T-helper 1 cell treated with Interleukin-12 subunit alpha and Interleukin-12 subunit beta and Interleukin-4 antibody, amounts not matched to agents 30 μg/mL and 1 μg/mL, for 36 hours (primary cell): ENCODE data around the gene USP10.

Experiments used
- H3K27ac Mint-ChIP-seq: one replicate; pipeline ENCODE4 v1.8.0; 2021; ENCODE audit warnings: mild to moderate bottlenecking, mixed read lengths
- H3K27me3 Mint-ChIP-seq: one replicate; pipeline ENCODE4 v1.8.0; 2021; ENCODE audit warnings: low read depth, mixed read lengths
- H3K36me3 Mint-ChIP-seq: one replicate; pipeline ENCODE4 v1.8.0; 2021; ENCODE audit warnings: low read depth, mixed read lengths
- H3K4me1 Mint-ChIP-seq: one replicate; pipeline ENCODE4 v1.8.0; 2021; ENCODE audit warnings: low read depth, mixed read lengths
- H3K4me3 Mint-ChIP-seq: one replicate; pipeline ENCODE4 v1.8.0; 2021; ENCODE audit warnings: mild to moderate bottlenecking, moderate library complexity, mixed read lengths
- H3K9me3 Mint-ChIP-seq: one replicate; pipeline ENCODE4 v1.8.0; 2021; ENCODE audit warnings: mixed read lengths

The USP10 gene

GRCh38 chr16:84806890-84807258, 107.1 kb downstream of the USP10 start:
- H3K27ac Mint-ChIP-seq = no peak overlapping the region

DNA sequence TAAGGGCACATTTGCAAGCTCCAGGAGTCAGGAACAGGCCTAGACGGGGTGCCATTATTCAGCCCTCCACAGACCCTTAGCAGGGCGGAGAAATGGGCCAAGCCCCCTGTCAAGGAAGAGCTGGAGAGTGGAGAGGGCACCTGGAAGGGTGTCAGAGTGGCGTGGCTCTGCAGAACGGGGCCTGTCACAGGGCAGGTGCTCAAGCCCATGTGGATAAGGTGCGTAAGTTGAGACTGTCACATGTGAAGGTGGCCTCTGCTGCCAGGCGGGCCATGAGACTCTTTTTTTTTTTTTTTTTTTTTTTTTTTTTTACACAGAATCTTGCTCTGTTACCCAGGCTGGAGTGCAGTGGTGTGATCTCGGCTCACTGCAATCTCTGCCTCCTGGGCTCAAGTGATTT, 108.0 kb downstream of the USP10 start:
- no peak overlapping the region for H3K27ac Mint-ChIP-seq
- H3K36me3 Mint-ChIP-seq = no peaks in the 10 kb centered on the region
- H3K4me1 Mint-ChIP-seq = peaks cover 29% of the 10 kb centered on the region
- no peaks in the 10 kb centered on the region for H3K27me3 Mint-ChIP-seq
- H3K4me3 Mint-ChIP-seq = no peak overlapping the region
- H3K9me3 Mint-ChIP-seq = no peaks in the 10 kb centered on the region

More at GRCh38 chr16:84806890-84807258, 107.1 kb downstream of the USP10 start:
- Mint-ChIP-seq H3K27me3 (no peaks in the 10 kb centered on the region), H3K4me1 (peaks cover 26% of the 10 kb centered on the region), H3K36me3 (no peaks in the 10 kb centered on the region), H3K9me3 (no peaks in the 10 kb centered on the region), H3K4me3 (no peak overlapping the region)

- peaks cover 3% of the 10 kb centered on the region for H3K27me3 Mint-ChIP-seq
- H3K36me3 Mint-ChIP-seq = no peaks in the 10 kb centered on the region
- no peak overlapping the region for H3K4me3 Mint-ChIP-seq
- H3K4me1 Mint-ChIP-seq = peaks cover 29% of the 10 kb centered on the region
- no peaks in the 10 kb centered on the region for H3K9me3 Mint-ChIP-seq
- H3K27ac Mint-ChIP-seq = no peak overlapping the region
Observed at GRCh38 chr16:84808826-84809225, 109.0 kb downstream of the USP10 start.

DNA sequence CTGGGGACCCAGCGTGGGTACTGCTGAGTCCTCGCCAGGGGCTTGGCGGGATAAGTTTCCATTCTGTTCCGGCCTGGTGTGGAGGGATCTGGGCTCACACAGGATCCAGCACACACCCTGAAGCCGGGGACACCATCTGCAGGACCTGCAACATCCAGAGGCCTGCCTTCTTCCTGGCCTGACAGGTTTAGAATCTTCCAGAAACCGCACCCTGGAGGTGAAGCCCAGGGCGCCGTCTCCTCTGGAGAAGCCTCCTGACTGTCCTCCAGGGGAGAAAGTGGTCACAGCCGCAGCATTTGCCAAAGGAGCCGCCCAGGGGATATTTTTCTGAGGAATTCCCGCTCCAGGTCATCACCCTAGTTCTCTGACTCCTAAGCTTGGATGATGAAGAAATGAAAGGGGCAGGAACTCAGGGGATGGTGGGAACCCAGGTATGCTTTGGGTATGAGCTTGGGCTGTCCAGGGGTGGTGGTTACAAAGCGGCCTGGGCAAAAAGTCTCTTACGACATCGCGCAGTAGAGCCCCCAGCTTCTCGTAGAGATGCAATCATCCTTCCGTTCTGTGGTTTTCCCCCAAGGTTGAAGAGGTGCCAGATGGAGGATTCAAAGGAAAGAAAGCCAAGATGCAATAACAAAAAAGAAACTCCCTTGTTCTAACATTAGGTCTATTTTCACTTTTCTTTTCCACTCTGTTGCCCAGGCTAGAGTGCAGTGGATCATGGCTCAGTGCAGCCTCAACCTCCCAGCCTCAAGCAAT, 110.9 kb downstream of the USP10 start:
- Mint-ChIP-seq H3K4me3 (peak overlapping the region; percentile 12), H3K9me3 (no peaks in the 10 kb centered on the region), H3K27ac (peak overlapping the region; percentile 81), H3K27me3 (peaks cover 7% of the 10 kb centered on the region), H3K36me3 (no peaks in the 10 kb centered on the region), H3K4me1 (peaks cover 25% of the 10 kb centered on the region)

GRCh38 chr16:84811529-84811928, 111.7 kb downstream of the USP10 start:
- H3K4me1 Mint-ChIP-seq = peaks cover 19% of the 10 kb centered on the region
- H3K9me3 Mint-ChIP-seq = no peaks in the 10 kb centered on the region
- no peaks in the 10 kb centered on the region for H3K36me3 Mint-ChIP-seq
- H3K27me3 Mint-ChIP-seq = peaks cover 10% of the 10 kb centered on the region
- peak overlapping the region; percentile 81 for H3K27ac Mint-ChIP-seq
- H3K4me3 Mint-ChIP-seq = no peak overlapping the region

DNA sequence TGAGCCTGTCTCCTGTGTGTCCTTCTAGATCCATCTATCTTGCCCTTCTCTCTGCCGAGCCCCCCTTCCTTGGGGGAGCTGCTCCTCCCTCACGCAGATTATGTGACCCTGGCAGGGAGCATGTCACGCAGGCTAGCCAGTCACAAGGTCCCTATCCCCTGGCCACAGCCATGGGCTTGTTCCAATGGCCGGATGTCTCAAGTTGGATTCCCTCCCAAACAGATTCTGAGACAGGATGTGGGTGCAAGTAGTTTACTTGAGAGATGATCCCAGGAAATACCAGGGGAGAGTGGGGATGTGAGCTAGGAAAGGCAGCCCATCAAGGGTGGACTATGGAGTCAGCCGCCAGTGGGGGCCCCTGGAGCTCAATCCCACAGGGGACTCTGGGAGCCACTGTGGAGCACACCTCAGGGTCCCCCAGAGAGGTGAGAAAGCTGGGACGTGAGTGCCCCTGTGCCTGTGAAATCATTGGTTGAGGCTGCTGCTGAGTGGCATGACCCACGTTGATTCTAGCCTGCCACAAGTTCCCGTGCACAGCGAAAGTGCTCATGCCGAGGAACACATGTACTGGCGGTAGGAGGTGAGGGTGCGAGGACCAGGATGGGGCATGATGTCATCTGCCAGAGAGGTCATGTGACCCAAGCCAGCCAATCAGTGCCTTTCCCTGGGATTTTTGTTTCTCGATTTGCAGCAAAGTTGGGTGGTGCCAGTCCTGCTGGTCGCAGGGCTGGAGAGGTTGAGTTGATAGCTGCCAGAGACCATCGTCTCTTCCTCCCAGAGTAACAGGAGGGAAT, 113.5 kb downstream of the USP10 start:
- peaks cover 10% of the 10 kb centered on the region for H3K27me3 Mint-ChIP-seq
- H3K4me3 Mint-ChIP-seq = no peak overlapping the region
- H3K9me3 Mint-ChIP-seq = no peaks in the 10 kb centered on the region
- H3K36me3 Mint-ChIP-seq = no peaks in the 10 kb centered on the region
- peaks cover 19% of the 10 kb centered on the region for H3K4me1 Mint-ChIP-seq
- H3K27ac Mint-ChIP-seq = no peak overlapping the region

- no peak overlapping the region for H3K4me3 Mint-ChIP-seq
- H3K27ac Mint-ChIP-seq = no peak overlapping the region
- no peaks in the 10 kb centered on the region for H3K36me3 Mint-ChIP-seq
- H3K27me3 Mint-ChIP-seq = peaks cover 27% of the 10 kb centered on the region
- no peaks in the 10 kb centered on the region for H3K9me3 Mint-ChIP-seq
- peaks cover 22% of the 10 kb centered on the region for H3K4me1 Mint-ChIP-seq
Observed at GRCh38 chr16:84815462-84815861, 115.7 kb downstream of the USP10 start.

DNA sequence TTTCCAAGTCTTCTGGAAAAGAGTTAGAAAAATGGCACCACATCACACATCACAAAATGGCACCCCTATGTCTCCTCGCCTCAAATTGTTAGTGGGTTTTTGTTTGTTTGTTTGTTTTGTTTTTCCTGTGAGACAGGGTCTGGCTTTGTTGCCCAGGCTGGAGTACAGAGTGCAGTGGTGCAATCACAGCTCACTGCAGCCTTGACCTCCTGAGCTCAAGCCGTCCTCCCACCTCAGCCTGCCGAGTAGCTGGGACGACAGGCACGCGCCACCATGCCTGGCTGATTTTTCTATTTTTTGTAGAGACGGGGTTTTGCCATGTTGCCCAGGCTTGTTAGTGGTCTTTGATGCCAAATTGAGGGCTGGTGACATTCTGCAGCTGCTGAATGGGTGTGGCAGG, 116.2 kb downstream of the USP10 start:
- H3K36me3 Mint-ChIP-seq = no peaks in the 10 kb centered on the region
- H3K27me3 Mint-ChIP-seq = peaks cover 30% of the 10 kb centered on the region
- H3K27ac Mint-ChIP-seq = no peak overlapping the region
- H3K9me3 Mint-ChIP-seq = no peaks in the 10 kb centered on the region
- peaks cover 17% of the 10 kb centered on the region for H3K4me1 Mint-ChIP-seq
- no peak overlapping the region for H3K4me3 Mint-ChIP-seq

- H3K27ac Mint-ChIP-seq = no peak overlapping the region
- peaks cover 13% of the 10 kb centered on the region for H3K4me1 Mint-ChIP-seq
- H3K4me3 Mint-ChIP-seq = no peak overlapping the region
- peaks cover 34% of the 10 kb centered on the region for H3K27me3 Mint-ChIP-seq
- no peaks in the 10 kb centered on the region for H3K9me3 Mint-ChIP-seq
- H3K36me3 Mint-ChIP-seq = no peaks in the 10 kb centered on the region
Observed at GRCh38 chr16:84816485-84816884, 116.7 kb downstream of the USP10 start.

DNA sequence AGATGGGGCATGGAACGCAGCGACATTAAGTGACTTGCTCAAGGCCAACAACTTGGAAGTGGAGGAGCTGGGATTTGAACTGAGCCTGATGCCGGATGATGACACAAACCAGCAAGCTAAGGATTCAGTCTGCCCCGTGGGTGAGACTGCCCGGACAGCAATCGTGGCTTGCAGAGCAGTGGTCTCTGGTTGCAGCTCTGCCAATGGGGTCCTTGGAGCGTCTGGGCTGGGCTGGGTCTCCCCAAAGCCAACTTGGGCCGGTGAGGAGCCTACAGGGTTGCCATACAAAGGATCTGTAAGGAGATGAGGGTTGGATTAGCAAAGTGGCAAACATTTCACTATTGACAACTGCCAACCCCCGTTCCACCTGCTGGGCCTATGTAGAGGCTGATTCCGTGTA, 117.4 kb downstream of the USP10 start:
- no peak overlapping the region for H3K27ac Mint-ChIP-seq
- H3K4me1 Mint-ChIP-seq = peaks cover 10% of the 10 kb centered on the region
- no peaks in the 10 kb centered on the region for H3K9me3 Mint-ChIP-seq
- peaks cover 37% of the 10 kb centered on the region for H3K27me3 Mint-ChIP-seq
- no peaks in the 10 kb centered on the region for H3K36me3 Mint-ChIP-seq
- H3K4me3 Mint-ChIP-seq = no peak overlapping the region

GRCh38 chr16:84817613-84818012, 117.8 kb downstream of the USP10 start:
- peaks cover 7% of the 10 kb centered on the region for H3K4me1 Mint-ChIP-seq
- no peaks in the 10 kb centered on the region for H3K36me3 Mint-ChIP-seq
- H3K4me3 Mint-ChIP-seq = no peak overlapping the region
- no peak overlapping the region for H3K27ac Mint-ChIP-seq
- H3K27me3 Mint-ChIP-seq = peaks cover 38% of the 10 kb centered on the region
- no peaks in the 10 kb centered on the region for H3K9me3 Mint-ChIP-seq

- H3K4me3 Mint-ChIP-seq = no peak overlapping the region
Observed at GRCh38 chr16:84818133-84818532, 118.3 kb downstream of the USP10 start.

DNA sequence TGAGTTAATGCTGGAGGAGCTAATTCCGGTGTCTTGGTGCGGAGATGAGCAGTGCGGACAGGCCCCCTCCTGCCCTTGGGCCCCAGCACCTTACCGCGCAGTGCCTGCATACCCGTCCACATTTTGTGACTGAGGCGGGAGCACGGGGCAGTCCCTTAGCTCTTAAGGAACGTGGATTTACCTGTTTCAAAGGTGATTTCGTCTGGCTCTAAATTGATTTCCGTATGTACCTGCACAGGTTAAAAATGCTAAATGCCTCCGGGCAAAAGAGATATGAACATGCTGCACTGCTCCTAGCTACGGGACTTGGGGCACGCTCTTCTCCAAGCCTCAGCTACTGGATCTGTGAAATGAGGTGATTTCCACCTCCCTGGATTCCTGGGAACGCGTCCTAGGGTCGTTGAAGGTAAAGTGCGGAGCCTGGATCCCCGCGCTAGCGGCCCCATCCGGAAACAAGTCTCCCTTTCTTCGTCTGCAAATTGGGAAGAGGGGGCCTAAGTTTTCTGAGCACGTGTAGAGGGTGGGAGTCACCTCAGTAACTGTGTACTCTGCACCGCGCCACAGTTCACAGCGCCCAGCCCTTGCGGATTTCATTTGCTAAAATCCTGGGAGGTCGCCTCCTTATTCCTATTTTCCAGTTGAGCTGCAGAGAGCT, 119.3 kb downstream of the USP10 start:
- H3K9me3 Mint-ChIP-seq = no peaks in the 10 kb centered on the region
- no peaks in the 10 kb centered on the region for H3K36me3 Mint-ChIP-seq
- peaks cover 7% of the 10 kb centered on the region for H3K4me1 Mint-ChIP-seq
- no peak overlapping the region for H3K4me3 Mint-ChIP-seq
- H3K27me3 Mint-ChIP-seq = peaks cover 43% of the 10 kb centered on the region
- no peak overlapping the region for H3K27ac Mint-ChIP-seq

More at GRCh38 chr16:84818133-84818532, 118.3 kb downstream of the USP10 start:
- no peak overlapping the region for H3K27ac Mint-ChIP-seq
- H3K4me1 Mint-ChIP-seq = peaks cover 7% of the 10 kb centered on the region
- H3K9me3 Mint-ChIP-seq = no peaks in the 10 kb centered on the region
- H3K27me3 Mint-ChIP-seq = peaks cover 43% of the 10 kb centered on the region
- no peaks in the 10 kb centered on the region for H3K36me3 Mint-ChIP-seq

- peak within 1 kb of the TSS; percentile 72 for H3K4me3 Mint-ChIP-seq
- peaks cover 43% of the 10 kb centered on the region for H3K27me3 Mint-ChIP-seq
- peaks cover 7% of the 10 kb centered on the region for H3K4me1 Mint-ChIP-seq
- no peaks in the 10 kb centered on the region for H3K9me3 Mint-ChIP-seq
- H3K36me3 Mint-ChIP-seq = no peaks in the 10 kb centered on the region
- H3K27ac Mint-ChIP-seq = no peak within 1 kb of the TSS
Observed at GRCh38 chr16:84819644-84820304, 120.0 kb downstream of the USP10 start, which contains the start of gene CRISPLD2. TSS of gene CRISPLD2 (plus strand) at chr16:84819985. CDS start at chr16:84838496, 18,511 bp downstream.
